ENCODE measurements around the gene KIAA0753. TPM values are rescaled to one million over a fixed set of nuclear protein-coding genes. Genes with fewer than 3 reads are reported as not detected.

Gene KIAA0753
- total RNA-seq, 1 experiment from 2014 or later: 18.3 TPM

DNA sequence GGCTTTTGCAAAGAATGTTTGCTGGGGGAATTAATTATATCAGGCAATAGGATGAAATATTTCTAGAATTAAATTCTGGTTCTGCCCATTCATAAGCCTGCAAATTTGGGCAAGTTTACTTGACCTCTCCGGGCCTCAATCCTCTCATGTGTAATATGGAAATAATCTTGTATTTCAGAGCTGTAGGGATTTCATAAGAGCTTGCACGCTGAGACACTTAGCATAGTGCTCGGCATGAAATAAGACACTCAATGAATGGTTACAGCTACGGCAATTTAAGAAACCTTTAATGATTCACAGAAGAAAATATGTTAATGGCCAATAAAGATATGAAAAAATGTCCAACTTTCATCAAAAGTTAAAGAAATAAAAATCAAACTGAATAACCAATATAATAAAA is 43.6 kb downstream of the KIAA0753 start:
- Histone ChIP-seq H3K9me2 (ENCODE audit: insufficient read depth) (no peaks in the 10 kb centered on the region), H3K36me3 (ENCODE audit: control insufficient read depth in 1 of 2, insufficient read depth in 2 of 2, low read length in 2 of 2) (peaks cover 30 to 49% of the 10 kb centered on the region in 2 experiments), H3K4me3 (replicated peaks in 1 of 2; ENCODE audit: low read depth in 1 of 2, low read length in 2 of 2) (no peak overlapping the region), H3K9me3 (ENCODE audit: control insufficient read depth in 1 of 2, insufficient read depth in 1 of 2, low read depth in 1 of 2, low read length in 2 of 2) (no peaks in the 10 kb centered on the region), H3K27me3 (ENCODE audit: insufficient read depth, low read length) (no peaks in the 10 kb centered on the region), H4K20me1 (ENCODE audit: insufficient read depth) (no peaks in the 10 kb centered on the region), H2AFZ (ENCODE audit: low read depth, low read length, poor library complexity, severe bottlenecking) (no peak overlapping the region), H3K27ac (ENCODE audit: low read depth, low read length) (no peak overlapping the region), H3K4me1 (ENCODE audit: control insufficient read depth in 1 of 2, insufficient read depth in 2 of 2, low read length in 2 of 2) (no peaks in the 10 kb centered on the region), H3K79me2 (ENCODE audit: insufficient read depth, low read length) (no peaks in the 10 kb centered on the region; the same call in 1 of the 2 replicates), H3K9ac (ENCODE audit: low read length) (no peak overlapping the region), H3K4me2 (ENCODE audit: low read length) (no peak overlapping the region)
- TF ChIP-seq JUND (IDR thresholded peaks at IDR 0.05): no peak
- TF ChIP-seq ELF1 (IDR thresholded peaks at IDR 0.05; ENCODE audit: borderline replicate concordance, low read depth): no peak
- no peak for TF ChIP-seq SIN3A (IDR thresholded peaks at IDR 0.05; ENCODE audit: low read depth)
- no peak for TF ChIP-seq CEBPB (IDR thresholded peaks at IDR 0.05; ENCODE audit: low read depth)
- TF ChIP-seq, protein P1, sequence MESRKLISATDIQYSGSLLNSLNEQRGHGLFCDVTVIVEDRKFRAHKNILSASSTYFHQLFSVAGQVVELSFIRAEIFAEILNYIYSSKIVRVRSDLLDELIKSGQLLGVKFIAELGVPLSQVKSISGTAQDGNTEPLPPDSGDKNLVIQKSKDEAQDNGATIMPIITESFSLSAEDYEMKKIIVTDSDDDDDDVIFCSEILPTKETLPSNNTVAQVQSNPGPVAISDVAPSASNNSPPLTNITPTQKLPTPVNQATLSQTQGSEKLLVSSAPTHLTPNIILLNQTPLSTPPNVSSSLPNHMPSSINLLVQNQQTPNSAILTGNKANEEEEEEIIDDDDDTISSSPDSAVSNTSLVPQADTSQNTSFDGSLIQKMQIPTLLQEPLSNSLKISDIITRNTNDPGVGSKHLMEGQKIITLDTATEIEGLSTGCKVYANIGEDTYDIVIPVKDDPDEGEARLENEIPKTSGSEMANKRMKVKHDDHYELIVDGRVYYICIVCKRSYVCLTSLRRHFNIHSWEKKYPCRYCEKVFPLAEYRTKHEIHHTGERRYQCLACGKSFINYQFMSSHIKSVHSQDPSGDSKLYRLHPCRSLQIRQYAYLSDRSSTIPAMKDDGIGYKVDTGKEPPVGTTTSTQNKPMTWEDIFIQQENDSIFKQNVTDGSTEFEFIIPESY (IDR thresholded peaks at IDR 0.05; ENCODE audit: extremely low read depth, insufficient replicate concordance, low read length): no peak
- TF ChIP-seq SP1 (IDR thresholded peaks at IDR 0.05; ENCODE audit: low read depth): no peak
- no peak for TF ChIP-seq POLR2AphosphoS5 (IDR thresholded peaks at IDR 0.05; ENCODE audit: low read depth, low read length)
- TF ChIP-seq, protein P2, sequence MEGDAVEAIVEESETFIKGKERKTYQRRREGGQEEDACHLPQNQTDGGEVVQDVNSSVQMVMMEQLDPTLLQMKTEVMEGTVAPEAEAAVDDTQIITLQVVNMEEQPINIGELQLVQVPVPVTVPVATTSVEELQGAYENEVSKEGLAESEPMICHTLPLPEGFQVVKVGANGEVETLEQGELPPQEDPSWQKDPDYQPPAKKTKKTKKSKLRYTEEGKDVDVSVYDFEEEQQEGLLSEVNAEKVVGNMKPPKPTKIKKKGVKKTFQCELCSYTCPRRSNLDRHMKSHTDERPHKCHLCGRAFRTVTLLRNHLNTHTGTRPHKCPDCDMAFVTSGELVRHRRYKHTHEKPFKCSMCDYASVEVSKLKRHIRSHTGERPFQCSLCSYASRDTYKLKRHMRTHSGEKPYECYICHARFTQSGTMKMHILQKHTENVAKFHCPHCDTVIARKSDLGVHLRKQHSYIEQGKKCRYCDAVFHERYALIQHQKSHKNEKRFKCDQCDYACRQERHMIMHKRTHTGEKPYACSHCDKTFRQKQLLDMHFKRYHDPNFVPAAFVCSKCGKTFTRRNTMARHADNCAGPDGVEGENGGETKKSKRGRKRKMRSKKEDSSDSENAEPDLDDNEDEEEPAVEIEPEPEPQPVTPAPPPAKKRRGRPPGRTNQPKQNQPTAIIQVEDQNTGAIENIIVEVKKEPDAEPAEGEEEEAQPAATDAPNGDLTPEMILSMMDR (IDR thresholded peaks at IDR 0.05 in 2 of 3, conservative IDR thresholded peaks at IDR 0.05 in 1 of 3; ENCODE audit: borderline replicate concordance in 1 of 3, insufficient read depth in 1 of 3, low read depth in 2 of 3, low read length in 2 of 3): no peak
- TF ChIP-seq, protein P3, sequence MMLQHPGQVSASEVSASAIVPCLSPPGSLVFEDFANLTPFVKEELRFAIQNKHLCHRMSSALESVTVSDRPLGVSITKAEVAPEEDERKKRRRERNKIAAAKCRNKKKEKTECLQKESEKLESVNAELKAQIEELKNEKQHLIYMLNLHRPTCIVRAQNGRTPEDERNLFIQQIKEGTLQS (IDR thresholded peaks at IDR 0.05): no peak
- no peak for TF ChIP-seq YY1 (IDR thresholded peaks at IDR 0.05; ENCODE audit: extremely low read depth, insufficient replicate concordance, low read depth, low read length)
- no peak for TF ChIP-seq SRF (IDR thresholded peaks at IDR 0.05; ENCODE audit: low read depth)
- ATAC-seq: no peak
- POLR2A ChIA-PET: no interaction called here
- CTCF ChIA-PET: no interaction called here
- no TSS peak for BruUV-seq (replicated peaks)
- RAD21 ChIA-PET (ENCODE audit: low non-redundant PET in 1 of 2, low total read pairs in 2 of 2, uncharacterized antibody in 2 of 2, unreplicated experiment in 2 of 2): interaction anchor here in 1 of 2 experiments (1.0 kb wide), 1 partner anchor 124 kb away, joined by 3 read pairs; no protein-coding TSS in a partner anchor
- intact Hi-C loops (cut with micrococcal nuclease): no loop called here
- no peak for DNase-seq (ENCODE audit: low read depth, low spot score)
